CD4-positive, CD25-positive, alpha-beta regulatory T cell (primary cell): Measurements from ENCODE around the gene GNAT1. TPM values are rescaled to one million over a fixed set of nuclear protein-coding genes. Genes with fewer than 3 reads are reported as not detected.

Experiments
- ATAC-seq, 2 donors: fragments of 150-1000 bp; cut with Tn5 transposase; one replicate each; pipeline ENCODE4 v1.10.0; 2021; ENCODE audit warnings: low read depth in 2 of 2, moderate number of reproducible peaks in 2 of 2, moderate library complexity in 1 of 2
- DNase-seq, 3 donors: peaks; one replicate each; pipeline versions ENCODE4 v3.0.0 to v3.0.0-alpha.2; 2012 to 2022; ENCODE audit warnings: mixed read lengths in 1 of 3
- H3K27ac ChIP-seq: one replicate; pipeline ENCODE4 v1.7.0; 2013; ENCODE audit warnings: mild to moderate bottlenecking, low read length; ENCODE audit not compliant: insufficient read depth, poor library complexity, severe bottlenecking
- H3K27me3 ChIP-seq: one replicate; pipeline ENCODE4 v1.7.0; 2013; ENCODE audit warnings: low read length; ENCODE audit not compliant: control insufficient read depth, insufficient read depth
- H3K36me3 ChIP-seq: one replicate; pipeline ENCODE4 v1.7.0; 2013; ENCODE audit warnings: mild to moderate bottlenecking, low read length, moderate library complexity; ENCODE audit not compliant: control insufficient read depth, insufficient read depth
- H3K4me1 ChIP-seq: 2 replicates; pipeline ENCODE4 v1.7.0; 2013; ENCODE audit warnings: mild to moderate bottlenecking, low read length; ENCODE audit not compliant: insufficient read depth, control insufficient read depth, poor library complexity, severe bottlenecking
- H3K4me3 ChIP-seq: one replicate; pipeline ENCODE4 v1.7.0; 2013; ENCODE audit warnings: low read depth, mild to moderate bottlenecking, low read length, moderate library complexity
- H3K9me3 ChIP-seq, 2 experiments: 1 replicate in 1 of 2; 2 replicates in 1 of 2; pipeline ENCODE4 v1.7.0; 2013; ENCODE audit warnings: low read length in 2 of 2, mild to moderate bottlenecking in 1 of 2, moderate library complexity in 1 of 2; ENCODE audit not compliant: control insufficient read depth in 2 of 2
- H3K27ac Mint-ChIP-seq, 3 donors: one replicate each; pipeline ENCODE4 v1.8.0; 2020 to 2022; ENCODE audit warnings: mild to moderate bottlenecking in 3 of 3, mixed read lengths in 3 of 3, moderate library complexity in 2 of 3
- H3K27me3 Mint-ChIP-seq: one replicate; pipeline ENCODE4 v1.8.0; 2022; ENCODE audit warnings: mild to moderate bottlenecking, mixed read lengths
- H3K36me3 Mint-ChIP-seq: one replicate; pipeline ENCODE4 v1.8.0; 2020; ENCODE audit warnings: mixed read lengths
- H3K4me1 Mint-ChIP-seq, 4 donors: one replicate each; pipeline ENCODE4 v1.8.0; 2020 to 2022; ENCODE audit warnings: mixed read lengths in 4 of 4, mild to moderate bottlenecking in 1 of 4
- H3K4me3 Mint-ChIP-seq, 4 donors: one replicate each; pipeline ENCODE4 v1.8.0; 2020 to 2022; ENCODE audit warnings: mild to moderate bottlenecking in 4 of 4, mixed read lengths in 4 of 4, moderate library complexity in 3 of 4
- H3K9me3 Mint-ChIP-seq, 7 donors: one replicate each; pipeline ENCODE4 v1.8.0; 2020 to 2022; ENCODE audit warnings: mixed read lengths in 7 of 7, mild to moderate bottlenecking in 3 of 7, moderate library complexity in 2 of 7
- polyA plus RNA-seq, 4 donors: library from polyadenylated mRNA; unstranded; fragments of 300-500 nt; fragmentation: Illumina TruSeq; gene quantifications; one replicate each; pipeline ENCODE4 v1.2.3, GENCODE V29; 2021
- total RNA-seq: library from RNA; stranded (reverse); gene quantifications from one replicate; pipeline ENCODE4 v1.2.3, GENCODE V29; 2022

The GNAT1 gene
- total and polyA plus RNA-seq, 5 donors from 2014 or later: not detected

GRCh38 chr3:50164984-50165909, 26.2 kb upstream of the GNAT1 start:
- no peaks in the 10 kb centered on the region for H3K4me1 ChIP-seq
- H3K27ac Mint-ChIP-seq: peak overlapping the region in 1 of 3 donors; percentile 27
- H3K9me3 Mint-ChIP-seq: no peaks in the 10 kb centered on the region
- H3K4me1 Mint-ChIP-seq: no peaks in the 10 kb centered on the region
- no peaks in the 10 kb centered on the region for H3K9me3 ChIP-seq
- no peaks in the 10 kb centered on the region for H3K36me3 ChIP-seq
- ATAC-seq (no peak), DNase-seq (no peak)
- H3K27ac ChIP-seq: no peak overlapping the region
- H3K27me3 ChIP-seq: no peaks in the 10 kb centered on the region
- no peaks in the 10 kb centered on the region for H3K36me3 Mint-ChIP-seq
- no peaks in the 10 kb centered on the region for H3K27me3 Mint-ChIP-seq
- H3K4me3 ChIP-seq: no peak overlapping the region
- no peak overlapping the region for H3K4me3 Mint-ChIP-seq

- H3K4me1 ChIP-seq: no peaks in the 10 kb centered on the region
- H3K27ac Mint-ChIP-seq: no peak overlapping the region
Measured at GRCh38 chr3:50165910-50166538, 25.4 kb upstream of the GNAT1 start.

GRCh38 chr3:50166620-50167019, 24.8 kb upstream of the GNAT1 start:
- no peak for DNase-seq
- no peak for ATAC-seq
- no peaks in the 10 kb centered on the region for H3K9me3 ChIP-seq
- no peaks in the 10 kb centered on the region for H3K4me1 Mint-ChIP-seq
- no peaks in the 10 kb centered on the region for H3K9me3 Mint-ChIP-seq
- no peak overlapping the region for H3K27ac ChIP-seq
- no peak overlapping the region for H3K27ac Mint-ChIP-seq
- no peak overlapping the region for H3K4me3 ChIP-seq
- H3K27me3 Mint-ChIP-seq: no peaks in the 10 kb centered on the region
- no peaks in the 10 kb centered on the region for H3K4me1 ChIP-seq
- H3K4me3 Mint-ChIP-seq: no peak overlapping the region
- no peaks in the 10 kb centered on the region for H3K36me3 ChIP-seq
- H3K36me3 Mint-ChIP-seq: no peaks in the 10 kb centered on the region
- H3K27me3 ChIP-seq: no peaks in the 10 kb centered on the region

More at GRCh38 chr3:50165910-50166538, 25.4 kb upstream of the GNAT1 start:
- Mint-ChIP-seq H3K36me3 (no peaks in the 10 kb centered on the region), H3K4me3 (no peak overlapping the region), H3K4me1 (no peaks in the 10 kb centered on the region), H3K27me3 (no peaks in the 10 kb centered on the region), H3K9me3 (no peaks in the 10 kb centered on the region)
- H3K4me3 ChIP-seq: no peak overlapping the region
- H3K9me3 ChIP-seq: no peaks in the 10 kb centered on the region
- no peak for ATAC-seq
- H3K27ac ChIP-seq: no peak overlapping the region
- H3K36me3 ChIP-seq: no peaks in the 10 kb centered on the region
- no peaks in the 10 kb centered on the region for H3K27me3 ChIP-seq
- DNase-seq: no peak

DNA sequence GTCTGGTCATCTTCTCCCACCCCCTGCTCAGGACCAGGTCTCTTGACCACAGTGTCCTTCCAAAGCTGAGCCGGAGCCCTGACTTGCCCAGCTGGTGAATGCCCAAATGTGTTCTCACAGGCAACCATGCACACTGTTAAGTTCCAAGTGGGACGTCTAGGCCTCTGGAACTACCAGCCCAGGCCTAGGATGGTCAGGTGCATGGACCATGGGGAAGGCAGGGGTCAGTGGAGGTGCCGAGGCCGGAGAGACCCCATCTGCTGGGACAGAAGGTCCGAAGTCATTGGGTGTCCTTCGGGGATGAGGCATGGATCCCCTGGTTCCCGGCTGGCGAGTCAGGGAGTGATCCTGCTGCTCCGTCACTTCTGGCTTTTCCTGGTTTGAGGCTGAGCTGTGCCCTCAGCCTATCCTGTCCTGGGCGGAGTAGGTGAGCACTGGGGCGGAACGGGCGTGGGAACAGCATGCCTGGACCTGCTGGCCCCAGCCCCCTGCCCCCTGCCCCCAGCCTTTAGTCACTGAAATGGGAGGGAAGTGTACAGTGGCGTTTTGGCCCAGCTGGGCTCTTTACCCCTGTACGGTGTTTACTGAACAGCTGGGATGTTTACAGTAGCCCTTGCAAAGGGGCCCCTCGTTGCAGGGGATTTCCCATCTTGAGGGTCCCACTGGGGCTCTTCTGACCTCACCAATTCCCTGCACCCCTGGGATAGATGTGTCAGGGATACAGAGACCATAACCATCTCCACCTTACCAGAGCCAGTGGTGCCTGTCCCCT, 24.2 kb upstream of the GNAT1 start:
- H3K4me1 ChIP-seq: no peaks in the 10 kb centered on the region
- ATAC-seq (no peak), DNase-seq (no peak)
- Mint-ChIP-seq H3K4me1 (no peaks in the 10 kb centered on the region), H3K27ac (peak overlapping the region in 1 of 3 donors; percentile 5), H3K27me3 (no peaks in the 10 kb centered on the region), H3K36me3 (no peaks in the 10 kb centered on the region), H3K9me3 (no peaks in the 10 kb centered on the region), H3K4me3 (no peak overlapping the region)
- H3K27ac ChIP-seq: no peak overlapping the region
- H3K4me3 ChIP-seq: no peak overlapping the region
- H3K36me3 ChIP-seq: no peaks in the 10 kb centered on the region
- no peaks in the 10 kb centered on the region for H3K27me3 ChIP-seq
- H3K9me3 ChIP-seq: no peaks in the 10 kb centered on the region

GRCh38 chr3:50167841-50168209, 23.6 kb upstream of the GNAT1 start:
- H3K27me3 Mint-ChIP-seq: no peaks in the 10 kb centered on the region
- H3K9me3 Mint-ChIP-seq: no peaks in the 10 kb centered on the region
- DNase-seq (no peak), ATAC-seq (no peak)
- H3K4me1 Mint-ChIP-seq: no peaks in the 10 kb centered on the region
- H3K4me3 Mint-ChIP-seq: no peak overlapping the region
- no peak overlapping the region for H3K27ac ChIP-seq
- H3K36me3 ChIP-seq: no peaks in the 10 kb centered on the region
- H3K4me1 ChIP-seq: no peaks in the 10 kb centered on the region
- H3K27me3 ChIP-seq: no peaks in the 10 kb centered on the region
- H3K36me3 Mint-ChIP-seq: no peaks in the 10 kb centered on the region
- H3K27ac Mint-ChIP-seq: peak overlapping the region in 1 of 3 donors; percentile 5
- H3K9me3 ChIP-seq: no peaks in the 10 kb centered on the region
- H3K4me3 ChIP-seq: no peak overlapping the region

GRCh38 chr3:50168388-50168787, 23.0 kb upstream of the GNAT1 start:
- ATAC-seq (no peak), DNase-seq (no peak)
- no peaks in the 10 kb centered on the region for H3K4me1 ChIP-seq
- H3K27ac Mint-ChIP-seq: no peak overlapping the region
- H3K36me3 Mint-ChIP-seq: no peaks in the 10 kb centered on the region
- no peak overlapping the region for H3K27ac ChIP-seq
- no peak overlapping the region for H3K4me3 ChIP-seq
- H3K27me3 Mint-ChIP-seq: no peaks in the 10 kb centered on the region
- no peaks in the 10 kb centered on the region for H3K9me3 ChIP-seq
- H3K9me3 Mint-ChIP-seq: no peaks in the 10 kb centered on the region
- H3K4me3 Mint-ChIP-seq: no peak overlapping the region
- H3K27me3 ChIP-seq: no peaks in the 10 kb centered on the region
- no peaks in the 10 kb centered on the region for H3K4me1 Mint-ChIP-seq
- no peaks in the 10 kb centered on the region for H3K36me3 ChIP-seq

GRCh38 chr3:50168791-50169190, 22.6 kb upstream of the GNAT1 start:
- no peak for DNase-seq
- no peak overlapping the region for H3K27ac Mint-ChIP-seq
- no peak overlapping the region for H3K4me3 ChIP-seq
- no peaks in the 10 kb centered on the region for H3K27me3 Mint-ChIP-seq
- no peaks in the 10 kb centered on the region for H3K27me3 ChIP-seq
- no peaks in the 10 kb centered on the region for H3K9me3 Mint-ChIP-seq
- H3K36me3 Mint-ChIP-seq: no peaks in the 10 kb centered on the region
- no peaks in the 10 kb centered on the region for H3K36me3 ChIP-seq
- H3K4me3 Mint-ChIP-seq: no peak overlapping the region
- H3K4me1 Mint-ChIP-seq: no peaks in the 10 kb centered on the region
- ATAC-seq: no peak
- H3K9me3 ChIP-seq: no peaks in the 10 kb centered on the region
- no peaks in the 10 kb centered on the region for H3K4me1 ChIP-seq
- H3K27ac ChIP-seq: no peak overlapping the region
